NCI-H82 treated with DMSO at 0.1 percent for 48 hours (cell line): Measurements from ENCODE around the gene NRBP1.
"Not testable (repeated sequence)": the region's sequence is repeated elsewhere in the genome, so short reads cannot be mapped to it uniquely, and the experiment has no call there.

Source experiments
- DNase-seq: peaks from one replicate; lab custom pipeline; 2025; ENCODE audit not compliant: unreplicated experiment; lab: John Stamatoyannopoulos, UW

The NRBP1 gene

GRCh38 chr2:27421660-27422250, 6.7 kb upstream of the NRBP1 start:
- DNase-seq = no peak

GRCh38 chr2:27422958-27423357, 5.5 kb upstream of the NRBP1 start:
- no peak for DNase-seq

- not testable (repeated sequence) for DNase-seq
Observed at GRCh38 chr2:27425039-27425438, 3.4 kb upstream of the NRBP1 start.

DNA sequence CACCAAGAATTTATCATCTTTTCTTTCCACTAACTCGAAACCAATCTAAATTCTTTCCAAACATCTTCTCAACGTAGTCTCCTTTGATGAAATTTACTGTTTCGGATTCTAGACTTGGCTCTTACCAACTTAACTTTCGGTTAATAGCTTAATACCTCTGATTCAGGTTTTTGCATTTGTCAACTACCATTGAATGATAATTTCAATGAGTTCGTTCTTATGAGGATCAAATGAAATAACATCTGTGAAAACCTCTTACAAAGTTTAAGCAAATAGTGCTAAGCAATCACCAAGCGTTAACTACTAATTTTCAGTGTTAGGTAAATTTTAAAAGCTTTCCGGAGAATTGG, 593 bp upstream of the NRBP1 start:
- no peak for DNase-seq

DNA sequence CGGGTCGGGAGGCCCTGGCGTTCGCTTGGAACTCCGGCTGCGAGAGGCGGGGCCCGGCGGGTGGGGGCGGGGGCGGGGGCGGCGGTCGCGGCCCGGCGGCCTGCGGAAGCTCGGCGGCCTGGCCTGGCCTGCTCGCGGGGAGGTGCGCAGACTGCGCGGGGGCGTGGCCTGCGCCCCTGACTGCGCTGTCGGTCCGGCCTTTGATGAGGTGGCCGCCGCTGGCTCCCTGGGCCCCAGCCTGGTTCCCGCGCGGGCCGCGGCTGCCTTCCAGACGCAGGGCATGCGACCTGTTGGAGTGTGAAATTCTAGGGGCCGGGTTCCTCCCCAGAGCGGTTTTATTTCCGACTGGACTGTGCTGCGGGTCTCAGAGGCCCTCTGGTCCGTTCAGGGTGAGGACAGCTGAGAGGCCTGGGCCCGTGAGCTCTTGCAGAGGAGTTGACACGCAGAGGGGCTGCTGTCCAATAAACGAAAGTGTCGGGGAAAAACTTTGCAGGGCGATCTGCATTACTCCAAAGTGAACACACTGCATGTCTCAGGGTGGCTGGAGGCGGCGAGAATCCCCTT, 629 bp downstream of the NRBP1 start:
- peak; percentile 35 for DNase-seq

DNA sequence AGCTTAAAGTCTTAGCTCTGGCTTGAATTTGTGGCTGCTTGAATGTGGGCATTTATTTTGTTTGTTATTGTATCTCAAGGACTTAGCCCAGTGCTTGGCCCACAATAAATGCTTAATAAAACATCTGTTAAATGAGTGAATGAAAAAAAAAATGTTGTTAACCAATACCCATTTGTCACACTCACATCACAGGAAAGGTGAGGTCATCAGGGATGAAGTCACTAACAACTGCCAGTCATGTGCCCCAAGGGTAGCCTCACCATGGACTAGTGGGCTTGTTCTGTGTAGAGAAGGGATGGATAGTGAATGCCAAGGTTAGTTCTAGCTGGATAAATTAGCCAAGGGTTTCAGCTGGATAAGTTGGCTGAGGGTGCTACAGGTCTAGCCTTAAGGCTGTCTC, 3.0 kb downstream of the NRBP1 start:
- no peak for DNase-seq

GRCh38 chr2:27435628-27436027, 7.2 kb downstream of the NRBP1 start:
- no peak for DNase-seq

DNA sequence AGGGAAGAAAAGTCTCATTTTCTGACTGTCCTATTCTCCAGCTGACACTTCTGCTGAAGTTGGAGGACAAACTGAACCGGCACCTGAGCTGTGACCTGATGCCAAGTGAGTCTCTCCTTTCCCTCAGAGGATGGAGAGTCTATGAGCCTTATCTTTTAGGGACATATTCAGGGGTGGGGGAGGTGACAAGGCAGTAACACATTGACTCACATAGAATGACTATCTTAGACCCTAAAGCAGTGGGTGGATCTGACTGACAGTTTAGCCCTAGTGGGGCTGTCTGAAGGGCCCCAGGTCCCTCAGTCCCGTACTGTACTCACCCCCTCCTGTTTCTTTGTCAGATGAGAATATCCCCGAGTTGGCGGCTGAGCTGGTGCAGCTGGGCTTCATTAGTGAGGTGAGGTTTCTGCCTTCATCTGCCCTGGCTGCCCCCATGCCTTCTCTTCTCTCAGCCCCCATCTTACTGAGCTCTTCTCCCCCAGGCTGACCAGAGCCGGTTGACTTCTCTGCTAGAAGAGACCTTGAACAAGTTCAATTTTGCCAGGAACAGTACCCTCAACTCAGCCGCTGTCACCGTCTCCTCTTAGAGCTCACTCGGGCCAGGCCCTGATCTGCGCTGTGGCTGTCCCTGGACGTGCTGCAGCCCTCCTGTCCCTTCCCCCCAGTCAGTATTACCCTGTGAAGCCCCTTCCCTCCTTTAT, 12.9 kb downstream of the NRBP1 start:
- DNase-seq = no peak

GRCh38 chr2:27441958-27442919, 13.8 kb downstream of the NRBP1 start, which contains the start of gene KRTCAP3:
Gene KRTCAP3, plus strand, starts transcription at chr2:27442381. Its CDS starts 32 bp downstream, at chr2:27442413.
- DNase-seq = no peak

DNA sequence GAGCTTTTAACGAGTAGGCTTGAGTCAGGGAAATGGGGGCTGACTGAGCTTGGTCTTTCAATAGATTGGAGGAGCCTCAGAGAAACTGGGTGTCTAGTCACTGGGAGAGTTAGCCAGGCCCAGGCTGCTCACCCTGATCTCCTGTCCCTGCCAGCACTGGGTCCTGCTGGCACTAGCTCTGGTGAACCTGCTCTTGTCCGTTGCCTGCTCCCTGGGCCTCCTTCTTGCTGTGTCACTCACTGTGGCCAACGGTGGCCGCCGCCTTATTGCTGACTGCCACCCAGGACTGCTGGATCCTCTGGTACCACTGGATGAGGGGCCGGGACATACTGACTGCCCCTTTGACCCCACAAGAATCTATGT, 14.5 kb downstream of the NRBP1 start:
- DNase-seq = no peak

DNA sequence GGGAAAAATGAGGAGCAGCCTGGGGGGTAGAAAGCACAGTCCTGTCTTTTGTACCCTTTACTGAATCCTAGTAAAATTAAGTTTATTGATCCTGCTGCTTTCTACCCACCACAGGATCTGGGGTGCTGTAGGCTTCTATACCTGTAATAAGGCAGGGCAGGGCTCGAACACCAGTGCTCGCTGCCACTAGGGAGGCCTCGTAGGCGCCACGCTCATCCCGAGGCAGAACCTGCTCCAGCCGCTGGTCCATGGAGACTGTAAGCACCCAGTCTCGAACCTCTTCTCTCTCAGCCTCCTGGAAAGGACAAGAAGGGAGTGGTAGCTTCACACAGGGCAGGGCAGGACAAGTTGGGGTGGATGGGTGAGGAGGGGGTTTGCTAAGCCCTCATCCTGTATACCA, 16.7 kb downstream of the NRBP1 start:
- no peak for DNase-seq

- DNase-seq = no peak
Observed at GRCh38 chr2:27445615-27446014, 17.2 kb downstream of the NRBP1 start.

- DNase-seq = no peak
Observed at GRCh38 chr2:27446057-27446456, 17.6 kb downstream of the NRBP1 start.

GRCh38 chr2:27448381-27448780, 19.9 kb downstream of the NRBP1 start:
- no peak for DNase-seq

GRCh38 chr2:27451095-27451494, 22.7 kb downstream of the NRBP1 start:
- DNase-seq = peak; percentile 68

GRCh38 chr2:27453968-27454367, 25.5 kb downstream of the NRBP1 start:
- no peak for DNase-seq

GRCh38 chr2:27461118-27461517, 32.7 kb downstream of the NRBP1 start:
- DNase-seq = no peak

DNA sequence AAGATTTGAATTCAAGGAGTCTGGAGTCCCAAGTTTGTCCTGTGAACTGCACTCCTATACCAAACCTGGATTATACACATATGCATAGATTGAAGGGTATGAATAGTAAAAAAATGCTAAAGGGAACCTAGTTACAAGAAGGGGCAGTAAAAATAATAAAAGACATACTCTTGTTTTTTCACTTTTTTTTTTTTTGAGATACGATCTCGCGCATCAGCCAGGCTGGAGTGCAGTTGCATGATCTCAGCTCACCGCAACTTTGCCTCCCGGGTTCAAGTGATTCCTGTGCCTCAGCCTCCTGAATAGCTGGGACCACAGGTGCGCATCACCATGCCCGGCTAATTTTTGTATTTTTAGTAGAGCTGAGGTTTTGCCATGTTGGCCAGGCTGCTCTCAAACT, 36.0 kb downstream of the NRBP1 start:
- no peak for DNase-seq

- DNase-seq = no peak
Observed at GRCh38 chr2:27471961-27472360, 43.5 kb downstream of the NRBP1 start.

DNA sequence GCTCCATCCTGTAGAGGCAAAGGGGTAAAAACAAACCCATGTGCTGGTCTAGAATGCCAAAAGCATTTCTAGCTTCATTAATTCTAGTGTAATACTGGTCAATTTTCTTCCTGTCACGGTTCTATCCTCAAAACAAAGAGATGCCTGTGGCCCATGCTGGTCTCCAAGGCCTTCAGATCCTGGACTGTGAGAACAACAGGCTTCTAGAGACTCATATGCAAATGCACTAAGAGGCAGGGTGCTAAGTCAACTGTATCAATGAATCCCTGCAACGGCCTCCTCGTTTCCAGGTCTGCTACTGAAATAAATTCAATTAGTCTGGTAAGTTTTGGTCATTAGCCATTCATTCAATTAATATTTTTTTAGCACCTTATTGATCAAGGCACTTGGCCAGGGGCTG, 57.1 kb downstream of the NRBP1 start:
- no peak for DNase-seq

DNA sequence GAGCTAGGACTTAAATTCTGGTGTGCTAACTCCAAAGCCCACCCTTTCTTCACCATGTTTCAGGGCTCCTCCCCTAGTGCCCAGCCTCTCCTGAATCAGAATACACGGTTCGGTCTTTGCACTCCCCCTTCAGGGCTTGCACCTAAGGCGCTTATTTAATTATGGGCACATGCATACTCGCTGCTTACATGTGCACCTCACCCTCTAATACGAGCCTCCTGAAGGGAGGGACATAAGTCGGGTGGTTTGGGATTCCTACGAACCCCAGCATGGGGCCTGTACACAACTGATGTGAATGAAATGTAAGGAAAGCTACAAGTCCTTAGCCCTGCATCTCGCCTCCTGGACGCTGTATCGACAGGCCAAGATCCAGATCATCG, 60.7 kb downstream of the NRBP1 start:
- DNase-seq = peak; percentile 27
